ENCODE results near the gene MR1.

- TF ChIP-seq EP300 (IDR thresholded peaks at IDR 0.05) (no peak), POLR2A (IDR thresholded peaks at IDR 0.05) (no peak), POLR2AphosphoS5 (IDR thresholded peaks at IDR 0.05) (no peak)
- TF ChIP-seq, protein P1, sequence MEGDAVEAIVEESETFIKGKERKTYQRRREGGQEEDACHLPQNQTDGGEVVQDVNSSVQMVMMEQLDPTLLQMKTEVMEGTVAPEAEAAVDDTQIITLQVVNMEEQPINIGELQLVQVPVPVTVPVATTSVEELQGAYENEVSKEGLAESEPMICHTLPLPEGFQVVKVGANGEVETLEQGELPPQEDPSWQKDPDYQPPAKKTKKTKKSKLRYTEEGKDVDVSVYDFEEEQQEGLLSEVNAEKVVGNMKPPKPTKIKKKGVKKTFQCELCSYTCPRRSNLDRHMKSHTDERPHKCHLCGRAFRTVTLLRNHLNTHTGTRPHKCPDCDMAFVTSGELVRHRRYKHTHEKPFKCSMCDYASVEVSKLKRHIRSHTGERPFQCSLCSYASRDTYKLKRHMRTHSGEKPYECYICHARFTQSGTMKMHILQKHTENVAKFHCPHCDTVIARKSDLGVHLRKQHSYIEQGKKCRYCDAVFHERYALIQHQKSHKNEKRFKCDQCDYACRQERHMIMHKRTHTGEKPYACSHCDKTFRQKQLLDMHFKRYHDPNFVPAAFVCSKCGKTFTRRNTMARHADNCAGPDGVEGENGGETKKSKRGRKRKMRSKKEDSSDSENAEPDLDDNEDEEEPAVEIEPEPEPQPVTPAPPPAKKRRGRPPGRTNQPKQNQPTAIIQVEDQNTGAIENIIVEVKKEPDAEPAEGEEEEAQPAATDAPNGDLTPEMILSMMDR (IDR thresholded peaks at IDR 0.05): no peak
Measured at GRCh38 chr1:181064011-181064623, 30.3 kb downstream of the MR1 start.

Measured in stomach (tissue), 4 donors.